K562 (cell line): Measurements from ENCODE around the gene NOTCH1. TPM values are rescaled to one million over a fixed set of nuclear protein-coding genes. Genes with fewer than 3 reads are reported as not detected.

ENCODE experiments used
- CEBPG ChIP-seq, 3 experiments: fragments of 200-800 bp in 1 of 3; sonication (Bioruptor generic) in 1 of 3; sonication (generic) in 1 of 3; formaldehyde crosslinking in 1 of 3; IDR thresholded peaks in 2 of 3; conservative IDR thresholded peaks in 1 of 3; 2 replicates each; pipeline versions ENCODE4 v1.6.1 to v1.8.0; 2016 to 2022; ENCODE audit warnings: missing compliant biosample characterization in 2 of 3, missing genetic modification characterization in 2 of 3, mild to moderate bottlenecking in 1 of 3, missing genetic modification reagents in 1 of 3
- CXXC5 ChIP-seq: fragments of 250-450 bp; sonication (Bioruptor Pico); IDR thresholded peaks from 2 replicates; pipeline ENCODE4 v1.8.0; 2022; ENCODE audit warnings: inconsistent platforms, mild to moderate bottlenecking, moderate library complexity
- DNMT1 ChIP-seq: fragments of 450-650 bp; IDR thresholded peaks from 2 replicates; pipeline ENCODE4 v1.6.1; 2016; ENCODE audit warnings: antibody characterized with exemption, mild to moderate bottlenecking
- E2F3 ChIP-seq: fragments of 250-450 bp; sonication (Bioruptor Pico); IDR thresholded peaks from 2 replicates; pipeline ENCODE4 v1.4.0; 2020; ENCODE audit warnings: mild to moderate bottlenecking
- IRF2 ChIP-seq: sonication (generic); formaldehyde crosslinking; IDR thresholded peaks from 2 replicates; pipeline ENCODE4 v1.8.1; 2022; ENCODE audit warnings: mild to moderate bottlenecking, missing genetic modification reagents
- NFE2 ChIP-seq: IDR thresholded peaks from 2 replicates; pipeline ENCODE4 v1.6.1; 2014; ENCODE audit warnings: antibody characterized with exemption, low read depth
- PHF8 ChIP-seq: fragments of 200-600 bp; sonication (generic); IDR thresholded peaks from 2 replicates; pipeline ENCODE4 v1.6.1; 2012; ENCODE audit warnings: mixed run types, mild to moderate bottlenecking, inconsistent platforms, low read length, moderate library complexity, borderline replicate concordance
- ZFPM2 ChIP-seq: fragments of 250-450 bp; sonication (Bioruptor Pico); IDR thresholded peaks from 2 replicates; pipeline ENCODE4 v1.5.1; 2022; ENCODE audit warnings: mild to moderate bottlenecking
- ZNF586 ChIP-seq: fragments of 450-650 bp; formaldehyde crosslinking; conservative IDR thresholded peaks from 2 replicates; pipeline ENCODE4 v1.4.0; 2020; ENCODE audit warnings: mild to moderate bottlenecking, moderate library complexity
- ZNF696 ChIP-seq: fragments of 250-450 bp; sonication (Bioruptor Pico); conservative IDR thresholded peaks from 2 replicates; pipeline ENCODE4 v1.4.0; 2020; ENCODE audit warnings: mild to moderate bottlenecking, moderate library complexity
- polyA plus RNA-seq, 8 experiments: library from polyadenylated mRNA; depleted of rRNA in 4 of 8; stranded (reverse) in 5 of 8; unstranded in 3 of 8; fragments of >200 nt; fragmentation: Nextera tagmentation in 2 of 8; fragmentation: Illumina TruSeq in 1 of 8; extraction: Ambion mirVana in 2 of 8; extraction: Trizol in 1 of 8; gene quantifications; 2 replicates each; pipeline versions ENCODE4 v1.2.1 to v1.2.3, GENCODE V29; 2011 to 2014; ENCODE audit warnings: inconsistent platforms in 1 of 8, missing spikeins in 1 of 8
- total RNA-seq, 7 experiments: library from RNA; depleted of rRNA in 6 of 7; stranded (reverse); fragments of >200 nt in 6 of 7; fragmentation: Illumina TruSeq in 2 of 7; extraction: Trizol in 2 of 7; gene quantifications; 2 replicates each; pipeline versions ENCODE4 v1.2.1 to v1.2.3, GENCODE V29; 2011 to 2021; ENCODE audit warnings: low replicate concordance in 1 of 7
- TF ChIP-seq, protein P1 (sequence below), 2 experiments: IDR thresholded peaks in 1 of 2; conservative IDR thresholded peaks in 1 of 2; 2 replicates each; pipeline ENCODE4 v1.6.1; 2016; ENCODE audit warnings: low read depth in 2 of 2, mild to moderate bottlenecking in 1 of 2, missing compliant biosample characterization in 1 of 2, missing genetic modification characterization in 1 of 2, moderate library complexity in 1 of 2
- TF ChIP-seq, protein P2 (sequence below): fragments of 450-650 bp; formaldehyde crosslinking; IDR thresholded peaks from 2 replicates; pipeline ENCODE4 v1.4.0; 2022; ENCODE audit warnings: mild to moderate bottlenecking, moderate library complexity

NOTCH1 gene
- total and polyA plus RNA-seq, 9 of the 15 experiments (the other 6 are each of a cell fraction or from before 2014, with no cell fraction given) = 0.03 to 31.4 (median 2.3) TPM

DNA sequence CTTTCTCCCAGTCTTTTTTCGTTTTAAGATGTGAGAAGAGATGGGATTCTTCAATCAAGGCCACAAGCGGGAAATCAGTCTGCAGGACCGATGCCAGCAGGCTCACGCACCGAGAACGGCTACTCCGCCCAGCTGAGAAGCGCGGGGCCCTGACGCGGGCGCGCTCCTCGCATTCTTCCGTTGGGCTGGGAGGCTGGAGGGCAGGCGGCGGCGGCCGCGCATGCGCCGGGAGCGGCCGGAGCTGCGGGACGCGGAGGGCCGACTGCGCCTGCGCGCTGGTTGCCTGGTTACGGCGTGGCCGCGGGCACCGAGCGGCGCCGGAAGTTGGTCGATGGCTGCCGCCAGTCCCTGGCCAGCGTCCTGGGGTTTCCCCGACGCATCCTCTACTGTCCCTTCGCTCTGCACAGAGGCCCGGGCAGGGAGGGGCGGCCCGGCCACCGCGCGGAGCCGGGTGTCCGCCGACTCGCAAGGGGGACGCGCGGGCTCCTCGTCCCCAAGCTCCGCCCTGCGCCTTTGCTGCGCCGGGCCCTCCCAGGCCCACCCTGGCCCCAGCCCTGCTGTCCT, 62.2 kb downstream of the NOTCH1 start (continued):
- TF ChIP-seq, protein P1, sequence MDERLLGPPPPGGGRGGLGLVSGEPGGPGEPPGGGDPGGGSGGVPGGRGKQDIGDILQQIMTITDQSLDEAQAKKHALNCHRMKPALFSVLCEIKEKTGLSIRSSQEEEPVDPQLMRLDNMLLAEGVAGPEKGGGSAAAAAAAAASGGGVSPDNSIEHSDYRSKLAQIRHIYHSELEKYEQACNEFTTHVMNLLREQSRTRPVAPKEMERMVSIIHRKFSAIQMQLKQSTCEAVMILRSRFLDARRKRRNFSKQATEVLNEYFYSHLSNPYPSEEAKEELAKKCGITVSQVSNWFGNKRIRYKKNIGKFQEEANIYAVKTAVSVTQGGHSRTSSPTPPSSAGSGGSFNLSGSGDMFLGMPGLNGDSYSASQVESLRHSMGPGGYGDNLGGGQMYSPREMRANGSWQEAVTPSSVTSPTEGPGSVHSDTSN (CRISPR knock-in tag; IDR thresholded peaks at IDR 0.05; ENCODE audit: low read depth) = no peak
- TF ChIP-seq, protein P1 (tag; conservative IDR thresholded peaks at IDR 0.05; ENCODE audit: low read depth) = no peak
- no peak for TF ChIP-seq DNMT1
- no peak for TF ChIP-seq CEBPG (CRISPR knock-in tag; IDR thresholded peaks at IDR 0.05)
- TF ChIP-seq CEBPG (tag; conservative IDR thresholded peaks at IDR 0.05 in 1 of 2, IDR thresholded peaks at IDR 0.05 in 1 of 2) = no peak
- TF ChIP-seq CXXC5 (CRISPR knock-in tag) = peak; percentile 81
- 0 out of 2 replicates have a peak, but pooled peaks have one; percentile 9 for TF ChIP-seq NFE2
- TF ChIP-seq, protein P2, sequence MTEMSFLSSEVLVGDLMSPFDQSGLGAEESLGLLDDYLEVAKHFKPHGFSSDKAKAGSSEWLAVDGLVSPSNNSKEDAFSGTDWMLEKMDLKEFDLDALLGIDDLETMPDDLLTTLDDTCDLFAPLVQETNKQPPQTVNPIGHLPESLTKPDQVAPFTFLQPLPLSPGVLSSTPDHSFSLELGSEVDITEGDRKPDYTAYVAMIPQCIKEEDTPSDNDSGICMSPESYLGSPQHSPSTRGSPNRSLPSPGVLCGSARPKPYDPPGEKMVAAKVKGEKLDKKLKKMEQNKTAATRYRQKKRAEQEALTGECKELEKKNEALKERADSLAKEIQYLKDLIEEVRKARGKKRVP (CRISPR knock-in tag) = no peak
- peak; percentile 66; the same call in 1 of the 2 replicates for TF ChIP-seq PHF8
- no peak for TF ChIP-seq ZNF696
- no peak for TF ChIP-seq IRF2
- TF ChIP-seq ZNF586 (CRISPR knock-in tag) = no peak
- no peak for TF ChIP-seq ZFPM2
- no peak for TF ChIP-seq E2F3 (CRISPR knock-in tag)
